Measurements from ENCODE around the gene ZNF688. TPM values are rescaled to one million over a fixed set of nuclear protein-coding genes. Genes with fewer than 3 reads are reported as not detected.
A peak's percentile ranks its signal among the peaks of the same experiment; 100 is the strongest.

Gene ZNF688
- total and polyA plus RNA-seq, 2 experiments from 2014 or later, result 10.4 to 14.7 TPM

DNA sequence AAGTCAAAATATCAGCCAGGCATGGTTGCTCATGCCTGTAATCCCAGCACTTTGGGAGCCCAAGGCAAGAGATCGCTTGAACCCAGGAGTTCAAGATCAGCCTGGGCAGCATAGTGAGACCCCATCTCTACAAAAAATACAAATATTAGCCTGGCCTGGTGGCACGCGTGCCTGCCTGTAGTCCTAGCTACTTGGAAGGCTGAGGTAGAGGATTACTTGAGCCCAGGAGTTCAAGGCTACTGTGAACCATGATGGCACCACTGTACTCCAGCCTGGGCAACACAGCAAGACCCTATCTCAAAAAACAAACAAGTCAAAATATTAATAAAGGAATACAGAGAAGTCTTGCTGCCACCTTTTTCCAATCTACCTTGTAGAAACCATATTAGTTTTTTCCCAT is 34.5 kb upstream of the ZNF688 start:
- no peak overlapping the region for H2AFZ ChIP-seq
- H4K20me1 ChIP-seq (ENCODE audit: insufficient read depth), result no peaks in the 10 kb centered on the region
- no peak overlapping the region for H3K4me2 ChIP-seq (ENCODE audit: unreplicated experiment)
- no peak for DNase-seq
- in situ Hi-C loops (cut with MboI), result loop anchor here (25.0 kb wide), 1 partner anchor 469 kb away; no protein-coding TSS in a partner anchor
- H3F3A ChIP-seq (ENCODE audit: insufficient read depth), result peaks cover 23% of the 10 kb centered on the region
- TF ChIP-seq EZH2 (IDR thresholded peaks at IDR 0.05; ENCODE audit: insufficient read depth, poor library complexity, severe bottlenecking) (no peak), EZH2phosphoT487 (IDR thresholded peaks at IDR 0.05; ENCODE audit: insufficient read depth, low read depth) (no peak)
- H3K9me3 ChIP-seq (ENCODE audit: low read depth), result no peaks in the 10 kb centered on the region
- H3K9ac ChIP-seq, result no peak overlapping the region
- 0 out of 2 replicates have a peak, but pooled peaks cover 10% of the 10 kb centered on the region for H3K36me3 ChIP-seq (ENCODE audit: low read depth)
- H3K9me2 ChIP-seq (ENCODE audit: insufficient read depth), result no peaks in the 10 kb centered on the region
- H3K27ac ChIP-seq, result no peak overlapping the region
- 98 to 100% methylated on average over 3 of the region's 3 CpGs for WGBS, 2 experiments (ENCODE audit: low coverage in 1 of 2, low lambda C conversion rate in 2 of 2, missing lambda C conversion rate in 2 of 2)
- peaks cover 17% of the 10 kb centered on the region for H3K4me1 ChIP-seq (ENCODE audit: insufficient read depth)
- no peaks in the 10 kb centered on the region for H3K27me3 ChIP-seq (replicated peaks; ENCODE audit: insufficient read depth)
- peaks cover 19% of the 10 kb centered on the region for H3K79me2 ChIP-seq (ENCODE audit: insufficient read depth)
- no peak overlapping the region for H3K4me3 ChIP-seq

GRCh38 chr16:30605158-30605557 is 33.6 kb upstream of the ZNF688 start:
- Histone ChIP-seq H4K20me1 (ENCODE audit: insufficient read depth) (no peaks in the 10 kb centered on the region), H3K27me3 (replicated peaks; ENCODE audit: insufficient read depth) (no peaks in the 10 kb centered on the region), H3K4me3 (no peak overlapping the region), H3K79me2 (ENCODE audit: insufficient read depth) (peaks cover 19% of the 10 kb centered on the region), H3K9ac (no peak overlapping the region), H3K4me1 (ENCODE audit: insufficient read depth) (peaks cover 17% of the 10 kb centered on the region), H3K27ac (no peak overlapping the region), H2AFZ (no peak overlapping the region), H3K36me3 (ENCODE audit: low read depth) (0 out of 2 replicates have a peak, but pooled peaks cover 10% of the 10 kb centered on the region), H3K4me2 (ENCODE audit: unreplicated experiment) (no peak overlapping the region), H3K9me3 (ENCODE audit: low read depth) (no peaks in the 10 kb centered on the region), H3F3A (ENCODE audit: insufficient read depth) (peaks cover 23% of the 10 kb centered on the region), H3K9me2 (ENCODE audit: insufficient read depth) (no peaks in the 10 kb centered on the region)
- WGBS, 2 experiments (ENCODE audit: low coverage in 1 of 2, low lambda C conversion rate in 2 of 2, missing lambda C conversion rate in 2 of 2), result 97 to 99% methylated on average over 13 to 15 of the region's 15 CpGs
- TF ChIP-seq EZH2 (IDR thresholded peaks at IDR 0.05; ENCODE audit: insufficient read depth, poor library complexity, severe bottlenecking) (no peak), EZH2phosphoT487 (IDR thresholded peaks at IDR 0.05; ENCODE audit: insufficient read depth, low read depth) (no peak)
- no peak for DNase-seq
- in situ Hi-C loops (cut with MboI), result loop anchor here (25.0 kb wide), 1 partner anchor 468 kb away; no protein-coding TSS in a partner anchor

GRCh38 chr16:30604316-30604947 is 32.9 kb upstream of the ZNF688 start:
- H3K9me3 ChIP-seq (ENCODE audit: low read depth), result no peaks in the 10 kb centered on the region
- H4K20me1 ChIP-seq (ENCODE audit: insufficient read depth), result no peaks in the 10 kb centered on the region
- 92 to 94% methylated on average over 46 to 49 of the region's 49 CpGs for WGBS, 2 experiments (ENCODE audit: low coverage in 1 of 2, low lambda C conversion rate in 2 of 2, missing lambda C conversion rate in 2 of 2)
- H3K9ac ChIP-seq, result peak overlapping the region; percentile 27; the same call in 1 of the 2 replicates
- DNase-seq, result no peak
- H3K9me2 ChIP-seq (ENCODE audit: insufficient read depth), result no peaks in the 10 kb centered on the region
- H3K27me3 ChIP-seq (replicated peaks; ENCODE audit: insufficient read depth), result no peaks in the 10 kb centered on the region
- peak overlapping the region; percentile 61; the same call in 1 of the 2 replicates for H3K27ac ChIP-seq
- TF ChIP-seq EZH2 (IDR thresholded peaks at IDR 0.05; ENCODE audit: insufficient read depth, poor library complexity, severe bottlenecking) (no peak), EZH2phosphoT487 (IDR thresholded peaks at IDR 0.05; ENCODE audit: insufficient read depth, low read depth) (no peak)
- H3K4me3 ChIP-seq, result no peak overlapping the region
- peaks cover 17% of the 10 kb centered on the region for H3K4me1 ChIP-seq (ENCODE audit: insufficient read depth)
- peaks cover 19% of the 10 kb centered on the region for H3K79me2 ChIP-seq (ENCODE audit: insufficient read depth)
- H3F3A ChIP-seq (ENCODE audit: insufficient read depth), result peaks cover 23% of the 10 kb centered on the region
- in situ Hi-C loops (cut with MboI), result loop anchor here (25.0 kb wide), 1 partner anchor 467 kb away; no protein-coding TSS in a partner anchor
- no peak overlapping the region for H2AFZ ChIP-seq
- H3K36me3 ChIP-seq (ENCODE audit: low read depth), result 0 out of 2 replicates have a peak, but pooled peaks cover 10% of the 10 kb centered on the region
- H3K4me2 ChIP-seq (ENCODE audit: unreplicated experiment), result no peak overlapping the region

GRCh38 chr16:30603945-30604315 is 32.4 kb upstream of the ZNF688 start:
- Histone ChIP-seq H3K4me1 (ENCODE audit: insufficient read depth) (peaks cover 17% of the 10 kb centered on the region), H3K4me3 (no peak overlapping the region), H2AFZ (no peak overlapping the region), H3K9me3 (ENCODE audit: low read depth) (no peaks in the 10 kb centered on the region), H3K9ac (peak overlapping the region; percentile 27), H3F3A (ENCODE audit: insufficient read depth) (peaks cover 23% of the 10 kb centered on the region), H3K27ac (peak overlapping the region; percentile 61), H4K20me1 (ENCODE audit: insufficient read depth) (no peaks in the 10 kb centered on the region), H3K36me3 (ENCODE audit: low read depth) (0 out of 2 replicates have a peak, but pooled peaks cover 10% of the 10 kb centered on the region), H3K4me2 (ENCODE audit: unreplicated experiment) (no peak overlapping the region), H3K9me2 (ENCODE audit: insufficient read depth) (no peaks in the 10 kb centered on the region), H3K27me3 (replicated peaks; ENCODE audit: insufficient read depth) (no peaks in the 10 kb centered on the region), H3K79me2 (ENCODE audit: insufficient read depth) (peaks cover 14% of the 10 kb centered on the region)
- peak; percentile 71 for DNase-seq
- in situ Hi-C loops (cut with MboI), result loop anchor here (25.0 kb wide), 1 partner anchor 467 kb away; no protein-coding TSS in a partner anchor
- TF ChIP-seq EZH2 (IDR thresholded peaks at IDR 0.05; ENCODE audit: insufficient read depth, poor library complexity, severe bottlenecking), result no peak
- TF ChIP-seq EZH2phosphoT487 (IDR thresholded peaks at IDR 0.05; ENCODE audit: insufficient read depth, low read depth), result no peak
- 42 to 45% methylated on average over 7 of the region's 7 CpGs for WGBS, 2 experiments (ENCODE audit: low coverage in 1 of 2, low lambda C conversion rate in 2 of 2, missing lambda C conversion rate in 2 of 2)
